Measurements from ENCODE around the gene CELA2B. TPM values are rescaled to one million over a fixed set of nuclear protein-coding genes. Genes with fewer than 3 reads are reported as not detected.
"Not testable (repeated sequence)": the region's sequence is repeated elsewhere in the genome, so short reads cannot be mapped to it uniquely, and the experiment has no call there.

The CELA2B gene
- total RNA-seq, result not detected

DNA sequence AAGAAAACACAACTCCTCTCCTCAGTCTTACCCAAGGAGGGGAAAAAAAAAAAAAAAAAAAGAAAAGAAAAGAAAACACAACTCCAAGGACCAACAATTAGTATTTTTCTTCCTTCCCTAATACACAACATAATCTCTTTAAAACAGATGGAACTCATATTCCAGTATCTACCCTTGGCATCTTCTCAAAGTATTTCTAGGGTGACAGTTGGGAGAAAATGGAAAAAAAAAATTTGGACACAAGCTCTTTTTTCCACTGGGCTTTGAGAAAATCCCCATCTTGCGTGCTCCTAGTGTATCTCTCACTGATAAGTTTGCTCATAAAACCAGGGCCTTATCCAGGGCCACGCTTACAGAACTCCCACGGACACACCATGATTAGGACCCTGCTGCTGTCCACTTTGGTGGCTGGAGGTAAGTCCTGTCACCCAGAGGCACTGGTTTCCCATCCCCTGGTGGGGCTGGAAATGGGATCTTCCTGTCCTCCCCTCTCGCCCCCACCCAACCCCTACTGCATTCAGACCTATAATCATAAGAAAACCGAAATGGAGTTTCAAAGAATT, at the start of gene CELA2B:
Gene CELA2B, plus strand, starts transcription at position 353 of the 563 bp plus-strand sequence. Its CDS starts 22 bp downstream, at position 375.
- no peak within 1 kb of the TSS for H3K4me3 Mint-ChIP-seq
- DNase-seq, result no peak
- H3K27me3 Mint-ChIP-seq (ENCODE audit: low read depth), result no peaks in the 10 kb centered on the region
- H3K36me3 Mint-ChIP-seq (ENCODE audit: low read depth), result no peaks in the 10 kb centered on the region
- no peaks in the 10 kb centered on the region for H3K4me1 Mint-ChIP-seq (ENCODE audit: low read depth)
- H3K27ac Mint-ChIP-seq, result no peak within 1 kb of the TSS
- no peak for ATAC-seq
- POLR2A ChIA-PET, result no interaction called here
- no peaks in the 10 kb centered on the region for H3K9me3 Mint-ChIP-seq (ENCODE audit: insufficient read depth)
- CTCF ChIA-PET, result no interaction called here

DNA sequence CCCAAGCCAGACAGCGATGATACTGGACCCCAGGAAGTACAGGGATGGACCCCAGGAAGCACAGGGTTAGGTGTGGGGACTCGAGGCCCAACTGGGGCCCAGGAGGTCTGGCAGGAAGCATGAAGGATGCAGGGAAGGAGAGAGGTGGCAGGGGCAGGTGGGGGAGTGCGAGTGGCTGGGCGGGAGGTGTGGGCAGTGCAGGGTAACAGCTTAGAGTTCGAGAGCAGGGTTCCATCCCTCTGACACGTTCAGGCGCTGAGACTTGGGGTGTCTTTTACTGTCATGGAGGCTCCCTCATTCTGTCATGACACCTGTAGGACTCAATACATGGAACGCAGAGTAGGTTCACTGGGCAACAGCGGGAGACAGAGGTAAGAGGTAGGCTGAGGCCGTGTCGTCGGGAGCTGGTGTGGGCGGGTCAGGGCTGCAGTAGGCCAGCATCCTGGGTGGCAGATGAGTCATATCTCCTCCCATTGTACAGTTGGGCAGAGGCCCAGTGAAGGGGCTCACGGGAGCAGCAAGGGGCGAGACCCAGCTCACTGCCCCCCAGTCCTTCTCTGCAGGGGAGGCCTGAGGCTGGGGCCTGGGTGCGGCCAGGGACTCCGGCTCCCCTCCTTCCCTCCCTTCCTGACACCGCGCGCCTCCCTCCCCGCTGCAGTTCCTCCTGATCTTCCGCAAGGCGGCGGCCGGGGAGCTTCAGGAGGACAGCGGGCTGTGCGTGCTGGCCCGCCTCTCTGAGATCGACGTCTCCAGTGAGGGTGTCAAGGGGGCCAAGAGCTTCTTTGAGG, 49.2 kb upstream of the CELA2B start:
- H3K4me3 Mint-ChIP-seq, result no peak overlapping the region
- ATAC-seq (no peak), DNase-seq (no peak)
- peaks cover 20% of the 10 kb centered on the region for H3K4me1 Mint-ChIP-seq (ENCODE audit: low read depth)
- H3K9me3 Mint-ChIP-seq (ENCODE audit: insufficient read depth), result no peaks in the 10 kb centered on the region
- no peaks in the 10 kb centered on the region for H3K27me3 Mint-ChIP-seq (ENCODE audit: low read depth)
- ChIA-PET POLR2A (no interaction called here), CTCF (interaction anchor here (3.7 to 7.5 kb wide), 2 partner anchors 103 kb away, joined by 12 to 109 read pairs; no protein-coding TSS in a partner anchor)
- H3K36me3 Mint-ChIP-seq (ENCODE audit: low read depth), result peaks cover 17% of the 10 kb centered on the region
- peak overlapping the region; percentile 6 for H3K27ac Mint-ChIP-seq

- CTCF ChIA-PET, result interaction anchor here (7.5 kb wide), 1 partner anchor 104 kb away, joined by 109 read pairs; no protein-coding TSS in a partner anchor
These were observed 48.6 kb upstream of the CELA2B start for GRCh38 chr1:15427280-15427666.

GRCh38 chr1:15428252-15428651, 47.7 kb upstream of the CELA2B start:
- not testable (repeated sequence) for DNase-seq; H3K9me3 Mint-ChIP-seq (ENCODE audit: insufficient read depth); H3K27me3 Mint-ChIP-seq (ENCODE audit: low read depth); ATAC-seq; H3K4me3 Mint-ChIP-seq; H3K27ac Mint-ChIP-seq
- Mint-ChIP-seq H3K4me1 (ENCODE audit: low read depth) (peaks cover 20% of the 10 kb centered on the region), H3K36me3 (ENCODE audit: low read depth) (peaks cover 16% of the 10 kb centered on the region)
- POLR2A ChIA-PET, result interaction anchor here (1.8 kb wide), 1 partner anchor 105 kb away, joined by 7 read pairs; no protein-coding TSS in a partner anchor
- CTCF ChIA-PET, result interaction anchor here (1.3 to 7.5 kb wide), 2 partner anchors 81 to 105 kb away, joined by 3 to 109 read pairs; no protein-coding TSS in a partner anchor

More at GRCh38 chr1:15427280-15427666, 48.6 kb upstream of the CELA2B start:
- H3K27ac Mint-ChIP-seq, result no peak overlapping the region
- H3K36me3 Mint-ChIP-seq (ENCODE audit: low read depth), result peaks cover 16% of the 10 kb centered on the region
- no peaks in the 10 kb centered on the region for H3K27me3 Mint-ChIP-seq (ENCODE audit: low read depth)
- H3K9me3 Mint-ChIP-seq (ENCODE audit: insufficient read depth), result no peaks in the 10 kb centered on the region
- H3K4me3 Mint-ChIP-seq, result no peak overlapping the region
- no peak for DNase-seq
- POLR2A ChIA-PET, result no interaction called here
- H3K4me1 Mint-ChIP-seq (ENCODE audit: low read depth), result peaks cover 20% of the 10 kb centered on the region
- ATAC-seq, result no peak

DNA sequence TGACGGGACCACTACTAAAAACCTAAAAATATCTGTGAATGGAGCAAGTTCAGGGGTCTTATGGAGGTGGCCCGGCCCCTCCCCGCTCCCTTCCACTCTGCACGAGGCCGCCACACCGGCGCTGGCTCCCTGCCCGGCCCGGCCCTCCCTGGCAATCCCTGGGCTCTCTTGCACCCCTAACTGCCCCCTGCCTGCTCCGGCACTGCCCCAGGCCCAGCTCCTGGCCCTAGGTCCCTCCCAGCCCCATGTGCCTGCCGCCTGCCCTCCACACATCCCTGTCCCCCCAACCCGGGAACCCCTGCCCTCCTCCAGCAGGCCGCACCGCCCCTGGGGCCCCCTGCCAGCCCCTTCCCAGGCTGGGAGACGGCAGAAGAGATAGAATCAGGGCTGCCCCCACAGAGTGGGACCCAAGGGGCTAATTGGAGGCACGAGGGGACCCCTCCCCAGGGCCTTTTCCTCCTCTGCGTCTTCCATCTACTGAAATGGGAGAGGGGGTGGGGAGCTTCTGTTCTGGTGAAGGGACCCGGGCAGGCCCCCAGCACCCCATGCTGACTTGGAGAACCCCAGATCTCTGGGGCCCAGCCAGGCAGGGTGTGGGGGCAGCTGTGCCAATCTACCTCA, 47.0 kb upstream of the CELA2B start:
- Mint-ChIP-seq H3K27me3 (ENCODE audit: low read depth) (no peaks in the 10 kb centered on the region), H3K36me3 (ENCODE audit: low read depth) (peaks cover 16% of the 10 kb centered on the region), H3K9me3 (ENCODE audit: insufficient read depth) (no peaks in the 10 kb centered on the region), H3K27ac (no peak overlapping the region), H3K4me3 (no peak overlapping the region), H3K4me1 (ENCODE audit: low read depth) (peaks cover 20% of the 10 kb centered on the region)
- CTCF ChIA-PET, result interaction anchor here (1.3 to 7.5 kb wide), 2 partner anchors 82 to 105 kb away, joined by 3 to 109 read pairs; no protein-coding TSS in a partner anchor
- ATAC-seq (no peak), DNase-seq (no peak)
- POLR2A ChIA-PET, result interaction anchor here (1.8 kb wide), 1 partner anchor 106 kb away, joined by 7 read pairs; no protein-coding TSS in a partner anchor

DNA sequence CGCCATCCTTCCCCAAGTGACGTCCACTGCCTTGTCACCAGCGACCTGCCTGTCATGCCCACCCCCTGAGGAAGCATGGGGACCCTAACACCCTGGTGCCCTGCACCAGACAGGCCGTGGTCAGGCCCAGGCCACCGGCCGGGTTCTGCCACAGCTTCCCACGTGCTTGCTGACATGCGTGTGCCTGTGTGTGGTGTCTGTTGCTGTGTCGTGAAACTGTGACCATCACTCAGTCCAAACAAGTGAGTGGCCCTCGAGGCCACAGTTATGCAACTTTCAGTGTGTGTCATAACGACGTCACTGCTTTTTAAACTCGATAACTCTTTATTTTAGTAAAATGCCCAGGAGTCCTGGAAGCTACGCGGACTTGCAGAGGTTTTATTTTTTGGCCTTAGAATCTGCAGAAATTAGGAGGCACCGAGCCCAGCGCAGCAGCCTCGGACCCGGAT, 46.2 kb upstream of the CELA2B start:
- Mint-ChIP-seq H3K9me3 (ENCODE audit: insufficient read depth) (no peaks in the 10 kb centered on the region), H3K27me3 (ENCODE audit: low read depth) (no peaks in the 10 kb centered on the region), H3K36me3 (ENCODE audit: low read depth) (peaks cover 16% of the 10 kb centered on the region), H3K27ac (no peak overlapping the region), H3K4me3 (no peak overlapping the region), H3K4me1 (ENCODE audit: low read depth) (peaks cover 15% of the 10 kb centered on the region)
- ChIA-PET CTCF (interaction anchor here (1.4 to 7.5 kb wide), 3 partner anchors 8 to 106 kb away, joined by 3 to 109 read pairs (median 7); no protein-coding TSS in a partner anchor), POLR2A (interaction anchor here (1.8 kb wide), 1 partner anchor 106 kb away, joined by 7 read pairs; no protein-coding TSS in a partner anchor)
- DNase-seq (no peak), ATAC-seq (no peak)

DNA sequence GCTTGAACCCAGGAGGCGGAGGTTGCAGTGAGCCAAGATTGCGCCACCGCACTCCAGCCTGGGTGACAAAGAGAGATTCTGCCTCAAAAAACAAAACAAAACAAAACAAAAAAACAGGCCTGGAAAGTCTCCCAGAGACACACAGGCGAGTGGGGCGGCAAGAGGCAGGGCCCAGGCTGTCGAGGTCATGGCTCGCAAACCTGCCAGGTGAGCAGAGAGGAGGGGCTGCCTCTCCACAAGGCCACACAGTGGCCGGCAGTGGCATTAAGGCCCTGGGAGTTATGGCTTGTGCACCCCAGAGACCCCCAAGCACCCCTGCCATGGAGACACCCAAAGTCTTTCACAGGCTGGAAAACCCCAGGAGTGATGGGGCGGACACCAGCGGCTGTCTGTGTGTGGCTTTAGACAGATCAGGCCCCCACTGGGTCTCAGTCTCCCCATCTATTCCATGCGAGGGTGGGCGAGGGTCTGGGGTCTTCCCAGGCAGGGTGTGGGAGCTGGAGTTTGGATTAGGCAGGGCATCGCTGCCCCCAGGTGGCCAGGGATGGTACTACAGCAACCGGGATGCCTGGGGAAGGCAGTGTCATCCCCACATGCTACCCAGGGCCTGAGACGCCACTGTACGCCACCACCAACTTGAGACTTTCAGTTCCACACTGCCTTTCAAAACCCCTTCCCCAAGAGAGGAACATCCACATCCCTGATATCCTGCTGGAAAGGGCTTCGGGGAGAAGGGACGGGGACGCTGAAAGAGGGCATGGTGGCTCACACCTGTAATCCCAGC, 44.9 kb upstream of the CELA2B start:
- peak; percentile 74 for DNase-seq
- ChIA-PET CTCF (interaction anchor here (0.6 to 7.5 kb wide), 16 partner anchors 8 to 302 kb away, joined by 3 to 109 read pairs (median 5); no protein-coding TSS in a partner anchor), POLR2A (interaction anchor here (0.7 to 1.3 kb wide), 2 partner anchors 108 to 303 kb away, joined by 3 read pairs; no protein-coding TSS in a partner anchor)
- Mint-ChIP-seq H3K36me3 (ENCODE audit: low read depth) (peaks cover 11% of the 10 kb centered on the region), H3K27ac (no peak overlapping the region), H3K9me3 (ENCODE audit: insufficient read depth) (no peaks in the 10 kb centered on the region), H3K27me3 (ENCODE audit: low read depth) (no peaks in the 10 kb centered on the region), H3K4me3 (no peak overlapping the region), H3K4me1 (ENCODE audit: low read depth) (peaks cover 8% of the 10 kb centered on the region)
- peak; percentile 56 for ATAC-seq

DNA sequence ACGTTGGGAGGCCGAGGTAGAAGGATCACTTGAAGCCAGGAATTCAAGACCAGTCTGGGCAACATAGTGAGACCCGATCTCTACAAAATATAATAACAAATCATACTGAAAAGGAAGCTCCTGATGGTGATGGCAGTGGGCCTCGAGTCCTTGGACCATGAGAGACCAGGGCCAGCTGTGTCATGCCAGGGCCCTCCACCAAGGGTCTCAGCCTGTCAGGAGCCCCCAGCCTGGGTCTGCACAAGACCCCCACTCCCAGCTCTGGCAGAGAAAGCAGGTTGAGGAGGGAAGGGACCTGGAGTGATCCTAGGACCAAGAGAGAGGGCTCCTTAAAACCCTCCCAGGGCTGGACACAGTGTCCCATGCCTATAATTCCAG, 44.3 kb upstream of the CELA2B start:
- Mint-ChIP-seq H3K4me3 (no peak overlapping the region), H3K9me3 (ENCODE audit: insufficient read depth) (no peaks in the 10 kb centered on the region), H3K4me1 (ENCODE audit: low read depth) (peaks cover 2% of the 10 kb centered on the region), H3K27ac (no peak overlapping the region), H3K36me3 (ENCODE audit: low read depth) (peaks cover 5% of the 10 kb centered on the region), H3K27me3 (ENCODE audit: low read depth) (no peaks in the 10 kb centered on the region)
- ChIA-PET POLR2A (interaction anchor here (0.7 to 1.3 kb wide), 2 partner anchors 108 to 303 kb away, joined by 3 read pairs; no protein-coding TSS in a partner anchor), CTCF (interaction anchor here (0.5 to 7.5 kb wide), 19 partner anchors 9 to 303 kb away, joined by 3 to 109 read pairs (median 4); no protein-coding TSS in a partner anchor)
- DNase-seq, result no peak
- no peak for ATAC-seq

DNA sequence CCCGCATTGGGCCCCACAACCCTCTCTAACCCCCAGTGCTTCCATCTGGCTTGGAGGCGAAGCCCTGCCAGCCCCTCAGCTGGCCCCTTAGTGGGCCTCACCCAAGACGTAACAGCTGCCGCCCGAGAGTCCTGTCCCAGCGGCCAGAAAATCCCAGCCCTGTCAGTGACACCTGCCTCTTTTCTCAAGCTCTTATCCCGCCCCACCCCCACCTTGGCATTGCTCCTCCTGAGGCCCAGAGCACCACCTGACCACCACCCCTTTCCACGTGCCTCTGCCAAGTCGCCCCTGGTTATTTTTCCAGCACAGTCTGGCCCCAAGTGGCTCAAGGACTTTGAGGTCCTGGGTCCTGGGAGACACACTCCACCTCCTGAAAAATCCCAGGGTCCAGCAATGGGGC, 43.6 kb upstream of the CELA2B start:
- DNase-seq (no peak), ATAC-seq (no peak)
- Mint-ChIP-seq H3K27me3 (ENCODE audit: low read depth) (no peaks in the 10 kb centered on the region), H3K9me3 (ENCODE audit: insufficient read depth) (no peaks in the 10 kb centered on the region), H3K36me3 (ENCODE audit: low read depth) (peaks cover 3% of the 10 kb centered on the region), H3K4me1 (ENCODE audit: low read depth) (no peaks in the 10 kb centered on the region), H3K27ac (no peak overlapping the region), H3K4me3 (no peak overlapping the region)
- POLR2A ChIA-PET, result interaction anchor here (1.3 kb wide), 1 partner anchor 109 kb away, joined by 3 read pairs; no protein-coding TSS in a partner anchor
- CTCF ChIA-PET, result interaction anchor here (0.9 to 7.5 kb wide), 9 partner anchors 9 to 115 kb away, joined by 3 to 109 read pairs (median 6); no protein-coding TSS in a partner anchor

GRCh38 chr1:15433471-15433870, 42.4 kb upstream of the CELA2B start:
- Mint-ChIP-seq H3K27ac (no peak overlapping the region), H3K27me3 (ENCODE audit: low read depth) (no peaks in the 10 kb centered on the region), H3K9me3 (ENCODE audit: insufficient read depth) (no peaks in the 10 kb centered on the region), H3K4me1 (ENCODE audit: low read depth) (no peaks in the 10 kb centered on the region), H3K4me3 (no peak overlapping the region), H3K36me3 (ENCODE audit: low read depth) (no peaks in the 10 kb centered on the region)
- CTCF ChIA-PET, result interaction anchor here (1.3 to 7.5 kb wide), 2 partner anchors 16 to 110 kb away, joined by 3 to 109 read pairs; no protein-coding TSS in a partner anchor
- no peak for DNase-seq
- no peak for ATAC-seq
- POLR2A ChIA-PET, result interaction anchor here (0.8 kb wide), 1 partner anchor 22 kb away, joined by 3 read pairs; no protein-coding TSS in a partner anchor

DNA sequence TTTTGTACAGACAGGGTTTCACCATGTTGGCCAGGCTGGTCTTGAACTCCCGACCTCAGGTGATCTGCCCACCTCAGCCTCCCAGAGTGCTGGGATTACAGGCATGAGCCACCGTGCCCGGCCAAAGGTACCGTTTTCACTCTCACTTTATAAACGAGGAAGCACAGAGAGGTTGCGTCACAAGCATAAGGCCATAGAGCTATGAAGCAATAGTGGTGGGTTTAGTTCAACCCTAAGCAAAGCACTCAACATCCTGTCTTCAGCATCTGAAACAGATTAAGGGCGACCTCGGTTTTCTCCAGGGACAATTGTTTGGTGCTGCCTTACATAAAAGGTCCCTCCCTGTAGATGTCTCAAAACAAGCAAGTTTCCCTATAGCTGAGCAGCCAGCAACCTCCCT, 41.2 kb upstream of the CELA2B start:
- ATAC-seq; H3K4me3 Mint-ChIP-seq; DNase-seq; H3K27me3 Mint-ChIP-seq (ENCODE audit: low read depth); H3K27ac Mint-ChIP-seq; H3K4me1 Mint-ChIP-seq (ENCODE audit: low read depth); H3K36me3 Mint-ChIP-seq (ENCODE audit: low read depth); POLR2A ChIA-PET; H3K9me3 Mint-ChIP-seq (ENCODE audit: insufficient read depth): not testable (repeated sequence)
- CTCF ChIA-PET, result interaction anchor here (1.3 to 3.7 kb wide), 2 partner anchors 18 to 111 kb away, joined by 3 to 21 read pairs; no protein-coding TSS in a partner anchor

Measured in activated CD8-positive, alpha-beta T cell treated with anti-CD3 and anti-CD28 coated beads, Interleukin-2, amount 10 ng/mL, durations not matched to agents 7 days and 5 days (primary cell).